Endodermal cell (in vitro differentiated cells): ENCODE data around the gene ASCC3. TPM values are rescaled to one million over a fixed set of nuclear protein-coding genes. Genes with fewer than 3 reads are reported as not detected.

Experiments
- DNase-seq: peaks from one replicate; pipeline ENCODE4 v3.0.0-alpha.2; 2017
- H3K27ac ChIP-seq: 2 replicates; pipeline ENCODE4 v1.5.1; 2013; ENCODE audit warnings: mild to moderate bottlenecking, low read depth, low read length, moderate library complexity
- H3K27me3 ChIP-seq: 2 replicates; pipeline ENCODE4 v1.6.1; 2013; ENCODE audit warnings: mild to moderate bottlenecking, low read length, moderate library complexity; ENCODE audit not compliant: insufficient read depth, control insufficient read depth, poor library complexity, severe bottlenecking
- H3K36me3 ChIP-seq: 2 replicates; pipeline ENCODE4 v1.7.0; 2013; ENCODE audit warnings: mild to moderate bottlenecking, low read length, moderate library complexity; ENCODE audit not compliant: control insufficient read depth, insufficient read depth
- H3K4me1 ChIP-seq: one replicate; pipeline ENCODE4 v1.7.0; 2013; ENCODE audit warnings: low read length; ENCODE audit not compliant: control insufficient read depth, insufficient read depth
- H3K4me3 ChIP-seq: 2 replicates; pipeline ENCODE4 v1.5.1; 2013; ENCODE audit warnings: mild to moderate bottlenecking, low read length, moderate library complexity
- H3K9ac ChIP-seq: 2 replicates; pipeline ENCODE4 v1.6.1; 2013; ENCODE audit warnings: mild to moderate bottlenecking, low read length, moderate library complexity; ENCODE audit not compliant: poor library complexity, severe bottlenecking; ENCODE audit errors: extremely low read depth
- H3K9me3 ChIP-seq: 2 replicates; pipeline ENCODE4 v1.6.1; 2013; ENCODE audit warnings: mild to moderate bottlenecking, low read length, moderate library complexity; ENCODE audit not compliant: control insufficient read depth
- H3K27ac Mint-ChIP-seq: 2 replicates; pipeline ENCODE4 v1.8.0; 2020; ENCODE audit warnings: mixed read lengths
- H3K27me3 Mint-ChIP-seq: 2 replicates; pipeline ENCODE4 v1.8.0; 2021; ENCODE audit warnings: mild to moderate bottlenecking, mixed read lengths; ENCODE audit not compliant: insufficient read depth
- H3K36me3 Mint-ChIP-seq: 2 replicates; pipeline ENCODE4 v1.8.0; 2020; ENCODE audit warnings: low read depth, mixed read lengths
- H3K4me1 Mint-ChIP-seq: 2 replicates; pipeline ENCODE4 v1.8.0; 2020; ENCODE audit warnings: mixed read lengths
- H3K4me3 Mint-ChIP-seq: 2 replicates; pipeline ENCODE4 v1.8.0; 2020; ENCODE audit warnings: mild to moderate bottlenecking, moderate library complexity, mixed read lengths
- H3K9me3 Mint-ChIP-seq: 2 replicates; pipeline ENCODE4 v1.8.0; 2020; ENCODE audit warnings: mild to moderate bottlenecking, mixed read lengths
- CTCF ChIP-seq: fragments of 200-600 bp; sonication (generic); conservative IDR thresholded peaks from 2 replicates; pipeline ENCODE4 v1.5.0; 2021; ENCODE audit warnings: antibody characterized with exemption, mild to moderate bottlenecking
- WGBS, 2 experiments: methylation state at CpG; one replicate each; pipeline versions ENCODE4 v1.1.5 to v1.1.7; 2013; ENCODE audit warnings: missing lambda C conversion rate in 2 of 2, mixed read lengths in 1 of 2; ENCODE audit not compliant: insufficient coverage in 1 of 2, insufficient read length in 1 of 2; 5-methylcytosine and 5-hydroxymethylcytosine counted together
- total RNA-seq, 2 donors: library from RNA; stranded (reverse); fragmentation: NEBNext Ultra II Directional in 1 of 2; extraction: Animal tissue kit (Norgen Biotek cat#: 25700) in 1 of 2; gene quantifications; 2 replicates in 1 of 2; 3 replicates in 1 of 2; pipeline ENCODE4 v1.2.1, GENCODE V29; 2021

Gene ASCC3
- total RNA-seq, 2 donors from 2014 or later, result 40.0 to 41.1 TPM

GRCh38 chr6:100785982-100786381, 95.1 kb downstream of the ASCC3 start:
- TF ChIP-seq CTCF, result no peak
- Mint-ChIP-seq H3K27me3 (no peaks in the 10 kb centered on the region), H3K4me3 (no peak overlapping the region), H3K9me3 (no peaks in the 10 kb centered on the region), H3K4me1 (no peaks in the 10 kb centered on the region), H3K36me3 (no peaks in the 10 kb centered on the region), H3K27ac (no peak overlapping the region)
- H3K27ac ChIP-seq, result no peak overlapping the region
- H3K4me1 ChIP-seq, result no peaks in the 10 kb centered on the region
- peaks cover 6% of the 10 kb centered on the region for H3K36me3 ChIP-seq
- H3K9ac ChIP-seq, result no peak overlapping the region
- no peak for DNase-seq
- H3K27me3 ChIP-seq, result no peaks in the 10 kb centered on the region
- 100% methylated on average over 1 of the region's 1 CpG; no CpG with 5 or more reads in 1 of the 2 experiments for WGBS, 2 experiments
- H3K4me3 ChIP-seq, result no peak overlapping the region
- no peaks in the 10 kb centered on the region for H3K9me3 ChIP-seq

- H3K36me3 ChIP-seq, result peaks cover 9% of the 10 kb centered on the region
- H3K9me3 Mint-ChIP-seq, result no peaks in the 10 kb centered on the region
- no peak for DNase-seq
- H3K27ac ChIP-seq, result no peak overlapping the region
- no peaks in the 10 kb centered on the region for H3K27me3 Mint-ChIP-seq
- TF ChIP-seq CTCF, result no peak
- H3K4me1 ChIP-seq, result no peaks in the 10 kb centered on the region
- no peak overlapping the region for H3K27ac Mint-ChIP-seq
- no peak overlapping the region for H3K4me3 ChIP-seq
- H3K9ac ChIP-seq, result no peak overlapping the region
- no peaks in the 10 kb centered on the region for H3K27me3 ChIP-seq
- no peaks in the 10 kb centered on the region for H3K36me3 Mint-ChIP-seq
- H3K4me3 Mint-ChIP-seq, result no peak overlapping the region
- H3K9me3 ChIP-seq, result no peaks in the 10 kb centered on the region
- no peaks in the 10 kb centered on the region for H3K4me1 Mint-ChIP-seq
Observed at GRCh38 chr6:100780648-100781047, 100.5 kb downstream of the ASCC3 start.

GRCh38 chr6:100775667-100776066, 105.5 kb downstream of the ASCC3 start:
- Histone ChIP-seq H3K4me3 (no peak overlapping the region), H3K27me3 (no peaks in the 10 kb centered on the region), H3K9me3 (no peaks in the 10 kb centered on the region), H3K9ac (no peak overlapping the region), H3K4me1 (no peaks in the 10 kb centered on the region), H3K36me3 (peaks cover 3% of the 10 kb centered on the region), H3K27ac (no peak overlapping the region)
- TF ChIP-seq CTCF, result peak; percentile 34
- no peaks in the 10 kb centered on the region for H3K9me3 Mint-ChIP-seq
- H3K27me3 Mint-ChIP-seq, result no peaks in the 10 kb centered on the region
- DNase-seq, result no peak
- H3K27ac Mint-ChIP-seq, result no peak overlapping the region
- no peak overlapping the region for H3K4me3 Mint-ChIP-seq
- no peaks in the 10 kb centered on the region for H3K36me3 Mint-ChIP-seq
- WGBS, 2 experiments, result 88% methylated on average over 2 of the region's 2 CpGs; no CpG with 5 or more reads in 1 of the 2 experiments
- H3K4me1 Mint-ChIP-seq, result peaks cover 2% of the 10 kb centered on the region
